BLaER1 (cell line): Measurements from ENCODE around the gene UBAC2.
A peak's percentile ranks its signal among the peaks of the same experiment; 100 is the strongest.

Experiments
- H3K27ac ChIP-seq: shearing (Covaris generic); formaldehyde crosslinking; 2 replicates; pipeline ENCODE4 v1.8.1; 2022
- H3K27me3 ChIP-seq: shearing (Covaris generic); formaldehyde crosslinking; 2 replicates; pipeline ENCODE4 v1.8.1; 2022
- H3K36me3 ChIP-seq: shearing (Covaris generic); formaldehyde crosslinking; 2 replicates; pipeline ENCODE4 v1.8.1; 2022
- H3K4me1 ChIP-seq: shearing (Covaris generic); formaldehyde crosslinking; 2 replicates; pipeline ENCODE4 v1.8.1; 2022
- H3K4me2 ChIP-seq: shearing (Covaris generic); formaldehyde crosslinking; 2 replicates; pipeline ENCODE4 v1.8.1; 2022
- H3K4me3 ChIP-seq: shearing (Covaris generic); formaldehyde crosslinking; 2 replicates; pipeline ENCODE4 v1.8.1; 2022
- H3K9ac ChIP-seq: shearing (Covaris generic); formaldehyde crosslinking; 2 replicates; pipeline ENCODE4 v1.8.1; 2022
- H3K9me3 ChIP-seq: shearing (Covaris generic); formaldehyde crosslinking; 2 replicates; pipeline ENCODE4 v1.8.1; 2022
- H4K20me1 ChIP-seq: shearing (Covaris generic); formaldehyde crosslinking; 2 replicates; pipeline ENCODE4 v1.8.1; 2022
- Cebpa-rat ChIP-seq: shearing (Covaris generic); IDR thresholded peaks from 2 replicates; pipeline ENCODE4 v1.8.1; 2022

Gene UBAC2

GRCh38 chr13:99379856-99380801 lies 179.5 kb downstream of the UBAC2 start:
- H3K36me3 ChIP-seq = peaks cover 62% of the 10 kb centered on the region
- H3K4me1 ChIP-seq = peaks cover 54% of the 10 kb centered on the region
- no peak overlapping the region for H3K4me2 ChIP-seq
- no peak overlapping the region for H3K9ac ChIP-seq
- peaks cover 3% of the 10 kb centered on the region; the same call in 1 of the 2 replicates for H3K9me3 ChIP-seq
- TF ChIP-seq Cebpa-rat = no peak
- H3K27me3 ChIP-seq = no peaks in the 10 kb centered on the region
- no peak overlapping the region for H3K4me3 ChIP-seq
- H3K27ac ChIP-seq = no peak overlapping the region
- peaks cover 56% of the 10 kb centered on the region for H4K20me1 ChIP-seq

- H3K4me2 ChIP-seq = no peak overlapping the region
- peaks cover 3% of the 10 kb centered on the region; the same call in 1 of the 2 replicates for H3K9me3 ChIP-seq
- H3K27me3 ChIP-seq = no peaks in the 10 kb centered on the region
- H3K36me3 ChIP-seq = peaks cover 71% of the 10 kb centered on the region
- peaks cover 45% of the 10 kb centered on the region for H3K4me1 ChIP-seq
- peaks cover 54% of the 10 kb centered on the region for H4K20me1 ChIP-seq
- H3K4me3 ChIP-seq = no peak overlapping the region
- H3K27ac ChIP-seq = no peak overlapping the region
- no peak for TF ChIP-seq Cebpa-rat
- no peak overlapping the region for H3K9ac ChIP-seq
Observed at GRCh38 chr13:99380921-99381645, 180.4 kb downstream of the UBAC2 start.

GRCh38 chr13:99381766-99382165 lies 181.1 kb downstream of the UBAC2 start:
- Histone ChIP-seq H3K27ac (no peak overlapping the region), H3K9ac (no peak overlapping the region), H3K4me2 (no peak overlapping the region), H3K27me3 (no peaks in the 10 kb centered on the region), H3K9me3 (peaks cover 3% of the 10 kb centered on the region; the same call in 1 of the 2 replicates), H4K20me1 (peaks cover 57% of the 10 kb centered on the region), H3K4me1 (peaks cover 38% of the 10 kb centered on the region), H3K4me3 (no peak overlapping the region), H3K36me3 (peaks cover 71% of the 10 kb centered on the region)
- TF ChIP-seq Cebpa-rat = no peak

GRCh38 chr13:99382428-99383133 lies 181.9 kb downstream of the UBAC2 start:
- peaks cover 70% of the 10 kb centered on the region for H3K36me3 ChIP-seq
- peak overlapping the region; percentile 56 for H3K4me2 ChIP-seq
- no peak for TF ChIP-seq Cebpa-rat
- no peak overlapping the region for H3K4me3 ChIP-seq
- peaks cover 57% of the 10 kb centered on the region for H4K20me1 ChIP-seq
- no peak overlapping the region for H3K9ac ChIP-seq
- peaks cover 34% of the 10 kb centered on the region for H3K4me1 ChIP-seq
- peaks cover 3% of the 10 kb centered on the region; the same call in 1 of the 2 replicates for H3K9me3 ChIP-seq
- no peaks in the 10 kb centered on the region for H3K27me3 ChIP-seq
- 0 out of 2 replicates have a peak overlapping the region, but pooled peaks have one; percentile 35 for H3K27ac ChIP-seq

DNA sequence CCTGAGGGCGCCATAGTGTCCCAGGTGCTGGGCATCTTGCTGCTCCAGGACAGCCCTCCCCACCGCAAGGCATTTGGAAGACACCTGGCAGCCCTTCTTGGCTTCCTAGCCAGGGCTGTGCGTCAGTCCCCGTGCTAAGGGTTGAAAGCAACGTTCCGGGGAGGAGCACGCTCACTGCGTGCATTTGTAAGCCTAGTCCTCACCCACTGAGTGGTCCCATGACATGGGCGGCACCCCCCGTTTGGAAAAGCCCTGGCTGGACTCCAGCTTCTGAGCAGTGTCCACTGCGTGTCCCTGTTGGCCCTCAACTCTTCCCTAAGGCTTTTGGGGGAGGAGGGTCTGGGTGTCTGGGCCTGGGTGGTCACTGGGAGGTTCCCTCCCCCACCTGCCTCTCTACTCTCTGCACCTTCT lies 182.9 kb downstream of the UBAC2 start:
- Histone ChIP-seq H4K20me1 (peaks cover 57% of the 10 kb centered on the region), H3K27me3 (no peaks in the 10 kb centered on the region), H3K9me3 (peaks cover 3% of the 10 kb centered on the region; the same call in 1 of the 2 replicates), H3K27ac (no peak overlapping the region), H3K9ac (no peak overlapping the region), H3K4me1 (peaks cover 34% of the 10 kb centered on the region), H3K4me2 (no peak overlapping the region; the same call in 1 of the 2 replicates), H3K36me3 (peaks cover 62% of the 10 kb centered on the region), H3K4me3 (no peak overlapping the region)
- no peak for TF ChIP-seq Cebpa-rat

DNA sequence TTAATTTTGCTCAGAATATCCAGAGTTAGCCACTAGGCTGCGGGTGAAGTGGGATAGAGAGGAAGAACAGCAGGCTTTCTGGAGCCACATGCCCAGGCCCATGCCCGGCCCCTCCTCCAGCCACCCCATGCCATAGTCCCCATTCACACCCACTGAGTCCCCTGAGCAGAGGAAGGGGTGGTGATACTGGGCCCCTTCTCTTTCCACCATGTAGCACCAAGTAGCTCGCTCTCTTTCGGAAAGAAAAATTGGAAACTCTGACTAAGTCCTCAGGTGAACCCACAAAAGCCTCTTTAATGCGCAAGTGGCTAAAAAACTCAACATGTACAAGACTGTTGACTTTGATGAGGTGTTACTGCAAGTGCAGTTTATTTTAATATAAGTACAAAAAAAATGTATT lies 183.3 kb downstream of the UBAC2 start:
- H3K27ac ChIP-seq = no peak overlapping the region
- H4K20me1 ChIP-seq = peaks cover 57% of the 10 kb centered on the region
- no peak overlapping the region for H3K4me2 ChIP-seq
- H3K4me1 ChIP-seq = peaks cover 30% of the 10 kb centered on the region
- no peak overlapping the region for H3K4me3 ChIP-seq
- H3K27me3 ChIP-seq = no peaks in the 10 kb centered on the region
- no peak for TF ChIP-seq Cebpa-rat
- H3K9ac ChIP-seq = no peak overlapping the region
- H3K9me3 ChIP-seq = no peaks in the 10 kb centered on the region
- peaks cover 58% of the 10 kb centered on the region for H3K36me3 ChIP-seq

GRCh38 chr13:99384468-99384867 lies 183.8 kb downstream of the UBAC2 start:
- H3K4me2 ChIP-seq = no peak overlapping the region
- no peak overlapping the region for H3K4me3 ChIP-seq
- peaks cover 57% of the 10 kb centered on the region for H4K20me1 ChIP-seq
- no peaks in the 10 kb centered on the region for H3K9me3 ChIP-seq
- no peak overlapping the region for H3K9ac ChIP-seq
- peaks cover 26% of the 10 kb centered on the region for H3K4me1 ChIP-seq
- no peak overlapping the region for H3K27ac ChIP-seq
- no peaks in the 10 kb centered on the region for H3K27me3 ChIP-seq
- peaks cover 52% of the 10 kb centered on the region for H3K36me3 ChIP-seq
- TF ChIP-seq Cebpa-rat = no peak

- Histone ChIP-seq H3K4me3 (no peak overlapping the region), H3K9ac (no peak overlapping the region), H3K9me3 (no peaks in the 10 kb centered on the region), H4K20me1 (peaks cover 64% of the 10 kb centered on the region), H3K27ac (no peak overlapping the region), H3K27me3 (no peaks in the 10 kb centered on the region), H3K36me3 (peaks cover 47% of the 10 kb centered on the region), H3K4me1 (peaks cover 31% of the 10 kb centered on the region), H3K4me2 (no peak overlapping the region)
- TF ChIP-seq Cebpa-rat = no peak
Observed at GRCh38 chr13:99385161-99385560, 184.5 kb downstream of the UBAC2 start.

DNA sequence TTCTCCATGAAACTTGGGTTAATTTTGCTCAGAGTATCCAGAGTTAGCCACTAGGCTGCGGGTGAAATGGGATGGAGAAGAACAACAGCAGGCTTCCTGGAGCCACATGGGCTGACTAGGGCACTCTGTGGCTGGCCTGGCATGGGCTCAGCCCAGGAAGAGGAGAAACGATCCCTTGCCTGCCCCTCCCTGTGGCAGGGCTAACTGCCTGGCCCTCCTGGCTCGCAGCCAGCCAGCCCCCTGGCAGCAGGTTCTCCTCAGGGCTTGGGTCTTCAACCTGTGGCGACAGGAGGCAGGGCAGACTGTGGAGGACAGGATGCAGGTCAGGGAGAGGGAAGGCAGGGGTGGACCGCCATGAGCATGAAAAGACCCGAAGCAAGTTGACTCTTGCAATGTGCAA lies 185.3 kb downstream of the UBAC2 start:
- no peak overlapping the region for H3K4me2 ChIP-seq
- peaks cover 67% of the 10 kb centered on the region for H4K20me1 ChIP-seq

More for the DNA sequence above, 185.3 kb downstream of the UBAC2 start:
- no peak overlapping the region for H3K9ac ChIP-seq
- no peaks in the 10 kb centered on the region for H3K27me3 ChIP-seq
- H3K9me3 ChIP-seq = no peaks in the 10 kb centered on the region
- H3K27ac ChIP-seq = no peak overlapping the region; the same call in 1 of the 2 replicates
- H3K4me1 ChIP-seq = peaks cover 38% of the 10 kb centered on the region
- TF ChIP-seq Cebpa-rat = no peak
- peaks cover 39% of the 10 kb centered on the region for H3K36me3 ChIP-seq
- H3K4me3 ChIP-seq = no peak overlapping the region
